GM18519 (cell line): ENCODE results near the gene PLEKHM1.
"Not testable (repeated sequence)": the region's sequence is repeated elsewhere in the genome, so short reads cannot be mapped to it uniquely, and the experiment has no call there.

ENCODE experiments used
- ATAC-seq: cut with Tn5 transposase; IDR thresholded peaks from one replicate; pipeline ENCODE4 v1.9.1; 2021; ENCODE audit warnings: mild to moderate bottlenecking, moderate library complexity; ENCODE audit not compliant: unreplicated experiment, low FRiP score

Gene PLEKHM1

GRCh38 chr17:45490615-45491433 lies at the start of gene PLEKHM1:
Gene PLEKHM1 (minus strand): TSS chr17:45490721. CDS start chr17:45482484, 8,237 bp downstream.
- ATAC-seq: peak; percentile 77

GRCh38 chr17:45538168-45538567 lies 47.6 kb upstream of the PLEKHM1 start:
- not testable (repeated sequence) for ATAC-seq

- ATAC-seq: not testable (repeated sequence)
These were observed 15.6 kb upstream of the PLEKHM1 start for GRCh38 chr17:45506072-45506471.

GRCh38 chr17:45505183-45505582 lies 14.7 kb upstream of the PLEKHM1 start:
- ATAC-seq: not testable (repeated sequence)

- not testable (repeated sequence) for ATAC-seq
These were observed 10.7 kb upstream of the PLEKHM1 start for GRCh38 chr17:45501092-45501707.

GRCh38 chr17:45500478-45500877 lies 10.0 kb upstream of the PLEKHM1 start:
- not testable (repeated sequence) for ATAC-seq

- ATAC-seq: not testable (repeated sequence)
These were observed 8.7 kb upstream of the PLEKHM1 start for GRCh38 chr17:45499208-45499607.

- ATAC-seq: not testable (repeated sequence)
These were observed 7.9 kb upstream of the PLEKHM1 start for GRCh38 chr17:45498377-45498776.

- not testable (repeated sequence) for ATAC-seq
These were observed 6.9 kb upstream of the PLEKHM1 start for GRCh38 chr17:45497449-45497848.

GRCh38 chr17:45496507-45496906 lies 6.0 kb upstream of the PLEKHM1 start:
- ATAC-seq: not testable (repeated sequence)

- ATAC-seq: not testable (repeated sequence)
These were observed 4.0 kb upstream of the PLEKHM1 start for GRCh38 chr17:45494556-45494955.

- not testable (repeated sequence) for ATAC-seq
These were observed 1.6 kb upstream of the PLEKHM1 start for GRCh38 chr17:45492156-45492555.

GRCh38 chr17:45490198-45490597 lies 323 bp downstream of the PLEKHM1 start:
- ATAC-seq: peak; percentile 19

- ATAC-seq: not testable (repeated sequence)
These were observed 2.8 kb downstream of the PLEKHM1 start for GRCh38 chr17:45487704-45488103.

- not testable (repeated sequence) for ATAC-seq
These were observed 6.8 kb downstream of the PLEKHM1 start for GRCh38 chr17:45483591-45484216.

- not testable (repeated sequence) for ATAC-seq
These were observed 7.3 kb downstream of the PLEKHM1 start for GRCh38 chr17:45483177-45483576.

- ATAC-seq: not testable (repeated sequence)
These were observed 8.2 kb downstream of the PLEKHM1 start for GRCh38 chr17:45482317-45482716.

- not testable (repeated sequence) for ATAC-seq
These were observed 15.1 kb downstream of the PLEKHM1 start for GRCh38 chr17:45475436-45475835.

- ATAC-seq: not testable (repeated sequence)
These were observed 18.3 kb downstream of the PLEKHM1 start for GRCh38 chr17:45472249-45472648.

- not testable (repeated sequence) for ATAC-seq
These were observed 21.3 kb downstream of the PLEKHM1 start for GRCh38 chr17:45469204-45469563.
